Large intestine (tissue), 3 donors: ENCODE results near the gene ADTRP. TPM values are rescaled to one million over a fixed set of nuclear protein-coding genes. Genes with fewer than 3 reads are reported as not detected.
"Not testable (repeated sequence)": the region's sequence is repeated elsewhere in the genome, so short reads cannot be mapped to it uniquely, and the experiment has no call there.

Source experiments
- DNase-seq, 2 donors: peaks; one replicate each; pipeline versions ENCODE4 v3.0.0 to v3.0.0-alpha.2; 2013
- H3K27ac ChIP-seq: one replicate; pipeline ENCODE4 v1.5.1; 2013; ENCODE audit warnings: low read length
- H3K27me3 ChIP-seq: 2 replicates; pipeline ENCODE4 v1.6.1; 2013; ENCODE audit warnings: low read length; ENCODE audit not compliant: control insufficient read depth, insufficient read depth
- H3K36me3 ChIP-seq: 2 replicates; pipeline ENCODE4 v1.6.1; 2013; ENCODE audit warnings: low read length; ENCODE audit not compliant: control insufficient read depth, insufficient read depth
- H3K4me1 ChIP-seq: one replicate; pipeline ENCODE4 v1.6.1; 2013; ENCODE audit warnings: low read length; ENCODE audit not compliant: control insufficient read depth, insufficient read depth
- H3K4me3 ChIP-seq: one replicate; pipeline ENCODE4 v1.5.1; 2013; ENCODE audit warnings: low read length
- H3K9me3 ChIP-seq: one replicate; pipeline ENCODE4 v1.6.1; 2013; ENCODE audit warnings: mild to moderate bottlenecking, low read depth, low read length, moderate library complexity; ENCODE audit not compliant: control insufficient read depth
- WGBS: methylation state at CpG from one replicate; pipeline ENCODE4 v1.1.5; 2013; ENCODE audit warnings: low lambda C conversion rate; ENCODE audit not compliant: insufficient coverage; 5-methylcytosine and 5-hydroxymethylcytosine counted together
- polyA plus RNA-seq: library from polyadenylated mRNA; unstranded; fragments of 120-200 nt; gene quantifications from one replicate; pipeline ENCODE4 v1.2.1, GENCODE V29; 2013

ADTRP gene
- polyA plus RNA-seq, 1 donor, result 24.3 TPM

DNA sequence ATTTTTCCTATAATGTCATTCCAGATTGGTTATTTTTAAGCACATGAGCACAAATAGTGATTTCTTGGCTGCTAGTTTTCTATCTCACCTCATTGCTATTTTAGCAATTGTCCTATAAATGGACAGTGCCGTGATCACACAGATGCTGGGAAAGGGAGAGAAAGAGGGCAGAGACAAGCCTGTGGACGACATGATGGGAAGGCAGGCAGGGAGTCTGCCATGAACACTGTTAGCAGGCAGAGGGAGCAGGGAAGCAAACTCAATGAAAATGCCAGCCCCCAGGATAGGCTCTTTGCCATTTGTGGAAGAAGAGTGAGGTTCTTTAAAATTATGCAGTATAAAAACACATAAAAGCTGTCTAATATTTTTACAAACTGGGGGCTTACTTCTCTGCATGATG is 96.8 kb downstream of the ADTRP start:
- H3K27ac ChIP-seq, result no peak overlapping the region
- H3K27me3 ChIP-seq, result no peaks in the 10 kb centered on the region
- no peak for DNase-seq
- H3K4me3 ChIP-seq, result no peak overlapping the region
- peaks cover 13% of the 10 kb centered on the region for H3K4me1 ChIP-seq
- no CpG with 5 or more reads among the region's 2 CpGs for WGBS
- no peaks in the 10 kb centered on the region for H3K36me3 ChIP-seq
- peaks cover 5% of the 10 kb centered on the region for H3K9me3 ChIP-seq

DNA sequence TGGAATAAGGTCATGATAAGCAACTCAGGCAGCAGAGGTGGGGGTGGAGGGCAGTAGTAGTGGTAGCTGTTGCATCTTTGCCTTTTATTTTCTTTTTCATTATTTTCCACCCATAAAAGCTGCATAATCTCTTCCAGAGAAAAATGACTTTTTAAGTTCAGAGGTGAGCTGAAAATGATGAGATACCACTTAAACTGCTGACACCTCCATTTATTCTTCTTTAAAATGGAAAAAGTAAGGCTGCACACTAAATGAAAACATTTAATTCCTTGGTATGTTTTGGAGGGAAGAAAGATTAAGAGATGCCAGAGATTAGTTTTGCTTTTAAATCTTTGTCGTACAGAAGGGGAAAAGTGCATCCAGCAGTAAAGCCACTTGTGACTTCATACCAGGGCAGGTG is 97.2 kb downstream of the ADTRP start:
- Histone ChIP-seq H3K36me3 (no peaks in the 10 kb centered on the region), H3K4me1 (peaks cover 9% of the 10 kb centered on the region), H3K27me3 (no peaks in the 10 kb centered on the region), H3K27ac (no peak overlapping the region), H3K4me3 (no peak overlapping the region), H3K9me3 (peaks cover 5% of the 10 kb centered on the region)
- DNase-seq, result no peak
- no CpG with 5 or more reads among the region's 1 CpG for WGBS

DNA sequence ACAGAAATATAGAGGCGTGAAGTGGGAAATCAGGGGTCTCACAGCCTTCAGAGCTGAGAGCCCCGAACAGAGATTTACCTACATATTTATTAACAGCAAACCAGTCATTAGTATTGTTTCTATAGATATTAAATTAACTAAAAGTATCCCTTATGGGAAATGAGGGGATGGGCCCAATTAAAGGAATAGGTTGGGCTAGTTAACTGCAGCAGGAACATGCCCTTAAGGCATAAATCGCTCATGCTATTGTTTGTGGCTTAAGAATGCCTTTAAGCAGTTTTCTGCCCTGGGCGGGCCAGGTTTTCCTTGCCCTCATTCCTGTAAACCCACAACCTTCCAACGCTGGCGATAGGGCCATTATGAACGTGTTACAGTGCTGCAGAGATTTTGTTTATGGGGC is 98.1 kb downstream of the ADTRP start:
- WGBS, result no CpG with 5 or more reads among the region's 7 CpGs
- not testable (repeated sequence) for H3K36me3 ChIP-seq, H3K9me3 ChIP-seq, H3K4me1 ChIP-seq, H3K27me3 ChIP-seq, H3K27ac ChIP-seq, H3K4me3 ChIP-seq, DNase-seq

DNA sequence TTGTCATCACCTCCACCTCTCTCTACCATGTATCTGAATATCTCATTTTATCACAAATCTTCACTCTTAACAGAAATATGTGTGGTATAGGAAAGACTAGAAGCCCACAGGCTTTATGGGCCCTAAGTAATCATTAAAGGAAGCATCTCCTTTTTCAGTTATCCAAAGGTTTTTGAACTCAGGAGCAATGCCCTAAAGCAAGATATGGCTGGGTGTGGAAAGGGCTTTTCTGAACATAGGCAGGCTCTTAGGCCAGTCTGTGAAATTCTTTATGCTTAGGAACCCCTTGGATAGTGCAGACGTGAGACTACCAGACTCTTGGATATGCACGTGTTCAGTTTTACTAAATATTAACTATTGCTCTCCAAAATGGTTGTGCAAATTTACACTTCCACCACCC is 99.5 kb downstream of the ADTRP start:
- Histone ChIP-seq H3K4me3 (no peak overlapping the region), H3K36me3 (no peaks in the 10 kb centered on the region), H3K4me1 (peaks cover 7% of the 10 kb centered on the region), H3K27me3 (no peaks in the 10 kb centered on the region), H3K9me3 (peaks cover 5% of the 10 kb centered on the region), H3K27ac (no peak overlapping the region)
- peak; percentile 55 to 67 for DNase-seq
- WGBS, result no CpG with 5 or more reads among the region's 2 CpGs

DNA sequence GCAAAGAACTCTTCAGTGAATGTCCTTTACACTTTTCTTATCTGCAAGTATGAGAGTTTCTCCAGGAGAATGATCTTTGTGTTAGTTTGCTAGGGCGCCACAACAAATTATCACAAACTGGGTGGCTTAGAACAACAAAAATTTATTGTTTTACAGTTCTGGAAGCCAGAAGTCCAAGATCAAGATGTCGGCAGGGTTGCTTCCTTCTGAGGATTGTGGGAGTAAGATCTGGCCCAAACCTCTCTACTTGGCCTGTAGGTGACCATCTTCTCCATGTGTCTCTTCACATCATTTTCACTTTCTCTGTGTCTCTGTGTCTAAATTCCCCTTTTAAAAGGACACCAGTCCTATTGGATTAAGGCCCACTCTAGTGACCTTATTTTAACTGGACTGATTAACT is 103.0 kb downstream of the ADTRP start:
- Histone ChIP-seq H3K4me1 (peaks cover 7% of the 10 kb centered on the region), H3K36me3 (no peaks in the 10 kb centered on the region), H3K27ac (peak overlapping the region; percentile 36), H3K9me3 (no peaks in the 10 kb centered on the region), H3K4me3 (no peak overlapping the region), H3K27me3 (no peaks in the 10 kb centered on the region)
- peak in 1 of 2 donors; percentile 66 for DNase-seq
- WGBS, result no CpG with 5 or more reads among the region's 2 CpGs

DNA sequence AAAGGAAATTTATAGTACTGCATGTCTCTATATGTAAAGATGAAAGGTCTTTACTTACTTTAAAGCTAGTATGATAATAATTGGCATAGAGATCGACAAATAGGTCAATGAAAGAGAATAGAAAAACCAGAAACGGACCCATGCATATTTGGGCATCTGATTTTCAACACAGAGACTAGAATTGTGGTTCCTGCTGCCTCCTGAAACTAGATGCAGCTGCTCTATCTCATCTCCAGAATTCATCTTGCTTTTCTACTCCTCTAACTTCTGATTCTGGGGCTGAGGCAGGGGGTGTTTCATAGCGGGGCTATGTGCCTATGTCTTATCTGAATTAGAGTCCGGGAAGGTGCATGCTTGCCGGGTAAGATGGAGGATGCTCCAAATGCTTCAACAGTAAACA is 105.9 kb downstream of the ADTRP start:
- Histone ChIP-seq H3K9me3 (peaks cover 12% of the 10 kb centered on the region), H3K4me1 (peaks cover 7% of the 10 kb centered on the region), H3K27ac (no peak overlapping the region), H3K36me3 (no peaks in the 10 kb centered on the region), H3K4me3 (no peak overlapping the region), H3K27me3 (no peaks in the 10 kb centered on the region)
- no peak for DNase-seq
- no CpG with 5 or more reads among the region's 5 CpGs for WGBS

GRCh38 chr6:11672256-11672655 is 106.3 kb downstream of the ADTRP start:
- H3K27ac ChIP-seq, result no peak overlapping the region
- H3K4me1 ChIP-seq, result peaks cover 7% of the 10 kb centered on the region
- H3K4me3 ChIP-seq, result no peak overlapping the region
- H3K27me3 ChIP-seq, result no peaks in the 10 kb centered on the region
- no peaks in the 10 kb centered on the region for H3K36me3 ChIP-seq
- peaks cover 12% of the 10 kb centered on the region for H3K9me3 ChIP-seq
- DNase-seq, result no peak

DNA sequence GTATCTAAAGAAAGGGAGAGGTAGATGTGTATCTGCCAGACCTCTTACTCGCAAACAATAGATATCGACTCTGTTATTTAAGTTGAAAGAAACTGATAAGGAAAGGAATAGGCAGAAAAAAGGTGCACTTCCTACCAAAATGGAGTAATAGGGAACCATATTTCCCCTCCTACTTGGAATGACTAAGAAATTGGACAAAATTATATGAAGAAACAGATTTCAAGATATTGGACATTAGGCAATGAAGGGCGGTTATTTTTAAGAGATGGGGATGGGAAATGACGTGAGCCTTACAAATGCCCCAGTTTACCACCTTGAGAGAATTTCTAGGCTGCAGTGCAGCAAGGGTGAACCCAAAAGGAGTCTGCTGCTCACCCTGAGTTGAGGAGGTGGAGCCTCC is 108.9 kb downstream of the ADTRP start:
- Histone ChIP-seq H3K9me3 (peaks cover 12% of the 10 kb centered on the region), H3K4me1 (no peaks in the 10 kb centered on the region), H3K27me3 (no peaks in the 10 kb centered on the region), H3K36me3 (no peaks in the 10 kb centered on the region), H3K4me3 (no peak overlapping the region), H3K27ac (no peak overlapping the region)
- 90% methylated on average over 3 of the region's 4 CpGs for WGBS
- DNase-seq, result no peak

DNA sequence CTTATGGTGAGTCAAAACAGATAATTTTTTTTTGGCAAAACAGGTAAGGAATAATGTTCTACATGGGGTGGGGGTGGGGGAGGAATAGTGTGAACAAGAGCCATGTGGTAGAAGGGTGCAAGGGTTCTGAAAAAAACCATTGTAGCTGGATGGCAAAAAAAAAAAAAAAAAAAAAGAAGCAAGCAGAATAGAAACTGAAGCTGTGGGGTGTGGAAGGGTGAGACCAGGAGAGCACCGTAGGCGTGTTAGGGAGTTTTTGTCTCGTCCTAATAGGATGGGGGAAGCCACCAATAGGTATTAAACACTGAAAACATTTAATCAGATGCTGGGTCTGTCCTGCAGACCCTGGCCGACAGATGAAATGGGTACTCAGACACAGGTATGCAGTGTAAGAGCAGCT is 110.1 kb downstream of the ADTRP start:
- WGBS, result no CpG with 5 or more reads among the region's 4 CpGs
- H3K9me3 ChIP-seq, result peaks cover 12% of the 10 kb centered on the region
- no peak for DNase-seq
- H3K36me3 ChIP-seq, result no peaks in the 10 kb centered on the region
- H3K27me3 ChIP-seq, result no peaks in the 10 kb centered on the region
- no peaks in the 10 kb centered on the region for H3K4me1 ChIP-seq
- no peak overlapping the region for H3K4me3 ChIP-seq
- H3K27ac ChIP-seq, result no peak overlapping the region

GRCh38 chr6:11667876-11668275 is 110.7 kb downstream of the ADTRP start:
- no peaks in the 10 kb centered on the region for H3K4me1 ChIP-seq
- H3K27me3 ChIP-seq, result no peaks in the 10 kb centered on the region
- no peak for DNase-seq
- H3K9me3 ChIP-seq, result peaks cover 12% of the 10 kb centered on the region
- H3K36me3 ChIP-seq, result no peaks in the 10 kb centered on the region
- no CpG with 5 or more reads among the region's 2 CpGs for WGBS
- H3K4me3 ChIP-seq, result no peak overlapping the region
- no peak overlapping the region for H3K27ac ChIP-seq

- H3K27me3 ChIP-seq, result no peaks in the 10 kb centered on the region
- H3K4me1 ChIP-seq, result no peaks in the 10 kb centered on the region
- no peak for DNase-seq
- 88% methylated on average over 1 of the region's 2 CpGs for WGBS
- H3K27ac ChIP-seq, result no peak overlapping the region
- H3K36me3 ChIP-seq, result no peaks in the 10 kb centered on the region
- H3K4me3 ChIP-seq, result no peak overlapping the region
- peaks cover 12% of the 10 kb centered on the region for H3K9me3 ChIP-seq
Measured at GRCh38 chr6:11665604-11666326, 112.8 kb downstream of the ADTRP start.
